ENCODE results near the gene SLC44A4. TPM values are rescaled to one million over a fixed set of nuclear protein-coding genes. Genes with fewer than 3 reads are reported as not detected.
"Not testable (repeated sequence)": the region's sequence is repeated elsewhere in the genome, so short reads cannot be mapped to it uniquely, and the experiment has no call there.

Gene SLC44A4
- total RNA-seq, 1 donor from 2014 or later = 457 TPM

- no peak for DNase-seq (ENCODE audit: low spot score)
These were observed 18.9 kb downstream of the SLC44A4 start for GRCh38 chr6:31859923-31860322.

GRCh38 chr6:31858707-31859106, 20.1 kb downstream of the SLC44A4 start:
- no peak for DNase-seq (ENCODE audit: low spot score)

- not testable (repeated sequence) for DNase-seq (ENCODE audit: low spot score)
These were observed 21.0 kb downstream of the SLC44A4 start for GRCh38 chr6:31857774-31858173.

- not testable (repeated sequence) for DNase-seq (ENCODE audit: low spot score)
These were observed 26.6 kb downstream of the SLC44A4 start for GRCh38 chr6:31851980-31852718.

- DNase-seq (ENCODE audit: low spot score) = no peak
These were observed 27.3 kb downstream of the SLC44A4 start for GRCh38 chr6:31851485-31851832.

GRCh38 chr6:31850765-31851484, 27.9 kb downstream of the SLC44A4 start:
- no peak for DNase-seq (ENCODE audit: low spot score)

- DNase-seq (ENCODE audit: low spot score) = no peak
These were observed 31.4 kb downstream of the SLC44A4 start for GRCh38 chr6:31847276-31847978.

- DNase-seq (ENCODE audit: low spot score) = no peak
These were observed 34.3 kb downstream of the SLC44A4 start for GRCh38 chr6:31844507-31844906.

GRCh38 chr6:31842053-31842452, 36.7 kb downstream of the SLC44A4 start:
- no peak for DNase-seq (ENCODE audit: low spot score)

- not testable (repeated sequence) for DNase-seq (ENCODE audit: low spot score)
These were observed 39.0 kb downstream of the SLC44A4 start for GRCh38 chr6:31839779-31840126.

- no peak for DNase-seq (ENCODE audit: low spot score)
These were observed 39.8 kb downstream of the SLC44A4 start for GRCh38 chr6:31838968-31839367.

GRCh38 chr6:31838114-31838553, 40.7 kb downstream of the SLC44A4 start:
- DNase-seq (ENCODE audit: low spot score) = not testable (repeated sequence)

- DNase-seq (ENCODE audit: low spot score) = no peak
These were observed 41.3 kb downstream of the SLC44A4 start for GRCh38 chr6:31837369-31838113.

GRCh38 chr6:31836474-31837368, 42.1 kb downstream of the SLC44A4 start:
- no peak for DNase-seq (ENCODE audit: low spot score)

- no peak for DNase-seq (ENCODE audit: low spot score)
These were observed 42.7 kb downstream of the SLC44A4 start for GRCh38 chr6:31836047-31836473.

- DNase-seq (ENCODE audit: low spot score) = peak; percentile 91
These were observed 44.2 kb downstream of the SLC44A4 start for GRCh38 chr6:31834367-31835250.

- DNase-seq (ENCODE audit: low spot score) = no peak
These were observed 47.2 kb downstream of the SLC44A4 start for GRCh38 chr6:31831350-31832215.

- no peak for DNase-seq (ENCODE audit: low spot score)
These were observed 47.9 kb downstream of the SLC44A4 start for GRCh38 chr6:31830886-31831335.

Data from mucosa of gallbladder (tissue), 1 donor.